GM19023 (cell line): ENCODE results near the gene MEI4.

Experiments used
- ATAC-seq: cut with Tn5 transposase; IDR thresholded peaks from one replicate; pipeline ENCODE4 v1.9.1; 2021; ENCODE audit warnings: mild to moderate bottlenecking, moderate library complexity; ENCODE audit not compliant: unreplicated experiment

Gene MEI4

DNA sequence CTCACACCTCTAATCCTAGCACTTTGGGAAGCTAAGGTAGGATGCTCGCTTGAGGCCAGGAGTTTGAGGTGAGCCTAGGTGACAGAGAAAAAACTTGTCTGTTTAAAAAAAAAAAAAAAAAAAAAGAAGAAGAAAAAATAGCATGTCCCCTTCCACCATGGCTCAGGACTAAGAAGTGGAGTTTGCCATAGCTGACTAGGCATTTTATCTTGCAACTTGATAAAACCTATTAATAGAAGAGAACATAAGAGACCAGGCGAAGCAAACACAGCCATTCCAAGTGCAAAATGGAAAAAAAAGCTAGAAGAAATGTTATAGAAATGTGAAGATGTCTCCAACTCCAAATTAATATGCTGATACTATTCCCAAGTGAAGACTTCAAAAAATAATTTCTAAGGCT is 277.5 kb downstream of the MEI4 start:
- no peak for ATAC-seq

DNA sequence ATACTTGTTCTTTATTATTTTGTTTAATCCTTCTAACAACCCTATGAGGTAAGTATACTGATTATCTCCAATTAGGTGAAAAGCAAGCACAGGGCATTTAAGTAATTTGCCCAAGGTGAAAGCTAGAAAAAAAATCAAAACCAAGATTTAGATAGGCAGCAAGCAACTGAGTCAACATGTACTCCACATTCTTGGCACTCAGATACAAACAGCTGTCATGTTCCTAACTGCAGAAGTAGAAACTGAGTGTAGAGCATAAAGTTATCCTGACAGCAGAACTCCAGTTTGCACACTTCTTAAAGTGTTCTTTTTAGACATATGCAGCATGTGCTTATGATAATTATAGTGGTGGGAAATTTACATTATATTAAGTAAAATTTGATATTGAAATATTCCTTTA is 278.1 kb downstream of the MEI4 start:
- ATAC-seq = no peak

DNA sequence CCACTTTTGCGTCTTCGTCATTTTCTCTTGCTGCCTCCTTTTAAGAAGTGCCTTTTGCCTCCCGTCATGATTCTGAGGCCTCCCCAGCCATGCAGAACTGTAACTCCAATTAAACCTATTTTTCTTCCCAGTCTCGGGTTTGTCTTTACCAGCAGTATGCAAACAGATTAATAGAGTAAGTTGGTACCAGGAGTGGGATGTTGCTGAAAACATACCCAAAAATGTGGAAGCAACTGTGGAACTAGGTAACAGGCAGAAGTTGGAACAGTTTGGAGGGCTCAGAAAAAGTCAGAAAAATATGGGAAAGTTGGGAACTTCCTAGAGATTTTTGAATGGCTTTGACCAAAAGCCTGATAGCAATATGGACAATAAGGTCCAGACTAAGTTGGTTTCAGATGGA is 309.2 kb downstream of the MEI4 start:
- no peak for ATAC-seq

DNA sequence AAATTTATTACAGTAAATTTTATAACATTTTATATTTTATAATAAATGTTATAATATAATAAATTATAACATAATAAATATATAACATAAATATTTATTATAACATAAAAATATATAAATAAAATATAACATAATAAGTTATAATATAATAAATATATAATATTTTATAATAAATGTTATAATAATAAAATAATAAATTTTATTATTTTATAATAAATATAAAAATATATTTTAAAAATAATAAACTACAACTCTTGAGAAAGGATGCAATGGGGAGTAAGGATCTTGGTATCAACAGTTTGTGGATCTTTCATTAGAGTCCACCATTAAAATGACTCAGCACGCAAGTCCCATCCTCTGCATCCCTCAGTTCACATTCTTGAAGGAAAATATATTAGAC is 312.6 kb downstream of the MEI4 start:
- no peak for ATAC-seq

DNA sequence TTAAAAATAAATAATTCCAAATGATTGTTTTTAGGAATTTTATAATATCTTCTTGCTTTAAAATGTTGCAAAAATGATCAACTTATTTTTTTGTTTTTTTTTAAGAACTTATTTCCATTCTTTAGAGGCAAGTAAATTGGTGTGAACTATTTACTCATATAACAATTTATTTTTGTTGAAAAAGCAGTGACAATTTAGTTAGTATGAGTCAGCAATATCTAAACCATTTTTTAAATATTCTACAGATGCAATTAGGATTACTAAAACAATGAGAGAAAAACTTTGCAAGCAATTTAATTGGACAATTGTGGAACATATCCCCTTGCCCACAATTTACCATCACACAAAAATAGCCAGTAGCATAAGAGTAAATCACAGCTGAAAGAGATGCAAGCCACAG is 319.5 kb downstream of the MEI4 start:
- no peak for ATAC-seq
